Esophagus (tissue), 2 donors: Measurements from ENCODE around the gene DRC7. TPM values are rescaled to one million over a fixed set of nuclear protein-coding genes. Genes with fewer than 3 reads are reported as not detected.
"Not testable (repeated sequence)": the region's sequence is repeated elsewhere in the genome, so short reads cannot be mapped to it uniquely, and the experiment has no call there.

Experiments
- H3K27ac ChIP-seq, 2 donors: one replicate each; pipeline ENCODE4 v1.5.1; 2013; ENCODE audit warnings: low read depth in 2 of 2, mild to moderate bottlenecking in 2 of 2, inconsistent platforms in 1 of 2, low read length in 1 of 2, moderate library complexity in 1 of 2
- H3K27me3 ChIP-seq, 2 donors: one replicate each; pipeline ENCODE4 v1.6.1; 2013; ENCODE audit warnings: low read length in 2 of 2, control low read depth in 1 of 2, mild to moderate bottlenecking in 1 of 2; ENCODE audit not compliant: insufficient read depth in 2 of 2, control insufficient read depth in 1 of 2
- H3K36me3 ChIP-seq, 2 donors: one replicate each; pipeline ENCODE4 v1.6.1; 2013; ENCODE audit warnings: low read length in 1 of 2; ENCODE audit not compliant: control insufficient read depth in 2 of 2, insufficient read depth in 2 of 2
- H3K4me1 ChIP-seq, 2 donors: one replicate each; pipeline ENCODE4 v1.6.1; 2013; ENCODE audit warnings: low read length in 1 of 2; ENCODE audit not compliant: control insufficient read depth in 2 of 2, insufficient read depth in 2 of 2
- H3K4me3 ChIP-seq, 2 donors: one replicate each; pipeline ENCODE4 v1.5.1; 2013; ENCODE audit warnings: low read length in 2 of 2, mild to moderate bottlenecking in 2 of 2, low read depth in 1 of 2, moderate library complexity in 1 of 2
- H3K9me3 ChIP-seq, 2 donors: one replicate each; pipeline ENCODE4 v1.6.1; 2013; ENCODE audit warnings: mild to moderate bottlenecking in 2 of 2, low read depth in 1 of 2, low read length in 1 of 2, moderate library complexity in 1 of 2; ENCODE audit not compliant: control insufficient read depth in 2 of 2, insufficient read depth in 1 of 2
- WGBS, 2 donors: extraction: QIAGEN DNeasy Blood & Tissue Kit; methylation state at CpG; one replicate each; pipeline ENCODE4 v1.1.7; 2013; 5-methylcytosine and 5-hydroxymethylcytosine counted together
- polyA plus RNA-seq, 2 donors: library from polyadenylated mRNA; stranded (reverse); fragments of 200-250 nt; gene quantifications; one replicate each; pipeline ENCODE4 v1.2.3, GENCODE V29; 2013
- donor health status: healthy with polysubstance abuse.
- donor health status: Bipolar disorder and iron deficiency.

DRC7 gene
- polyA plus RNA-seq, 2 donors = not detected

DNA sequence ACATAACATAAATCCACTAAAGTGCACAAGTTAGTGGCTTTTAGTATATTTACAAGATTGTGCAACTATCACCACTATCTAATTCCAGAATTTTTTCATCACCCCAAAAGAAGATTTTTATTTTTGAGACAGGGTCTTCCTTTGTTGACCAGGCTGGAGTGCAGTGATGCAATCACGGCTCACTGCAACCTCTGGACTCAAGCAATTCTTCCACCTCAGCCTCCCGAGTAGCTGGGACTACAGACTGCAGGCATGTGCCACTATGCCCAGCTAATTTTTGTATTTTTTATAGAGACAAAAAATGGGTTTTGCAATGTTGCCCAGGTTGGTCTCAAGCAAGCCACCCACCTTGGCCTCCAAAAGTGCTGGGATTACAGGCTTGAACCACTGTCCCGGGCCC is 15.1 kb downstream of the DRC7 start:
- no peaks in the 10 kb centered on the region for H3K27me3 ChIP-seq
- H3K36me3 ChIP-seq = no peaks in the 10 kb centered on the region
- H3K4me3 ChIP-seq = no peak overlapping the region
- H3K9me3 ChIP-seq = no peaks in the 10 kb centered on the region
- WGBS, 2 donors = 83 to 94% methylated on average over 3 of the region's 3 CpGs
- no peaks in the 10 kb centered on the region for H3K4me1 ChIP-seq
- no peak overlapping the region for H3K27ac ChIP-seq

DNA sequence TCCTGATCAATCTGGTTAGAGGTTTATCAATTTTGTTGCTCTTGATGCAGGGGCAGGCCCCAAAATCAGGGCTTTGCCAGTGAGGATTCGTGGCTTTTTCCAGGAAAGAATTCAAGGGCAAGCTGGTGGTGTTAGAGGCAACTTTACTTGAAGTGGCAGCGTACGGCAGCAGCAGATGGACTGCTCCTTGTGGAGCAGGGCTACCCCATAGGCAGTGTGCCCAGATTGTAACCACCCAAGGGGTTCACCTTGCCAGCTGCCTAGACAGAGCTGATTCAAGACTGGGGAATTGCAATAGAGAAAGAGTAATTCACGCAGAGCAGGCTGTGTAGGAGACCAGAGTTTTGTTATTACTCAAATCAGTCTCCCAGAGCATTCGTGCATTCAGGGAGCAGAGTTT is 16.7 kb downstream of the DRC7 start:
- 85 to 88% methylated on average over 5 of the region's 5 CpGs for WGBS, 2 donors

GRCh38 chr16:57711993-57712392 is 17.4 kb downstream of the DRC7 start:
- H3K36me3 ChIP-seq = no peaks in the 10 kb centered on the region
- no peak overlapping the region for H3K4me3 ChIP-seq
- H3K9me3 ChIP-seq = no peaks in the 10 kb centered on the region
- no peak overlapping the region for H3K27ac ChIP-seq
- H3K4me1 ChIP-seq = no peaks in the 10 kb centered on the region
- WGBS, 2 donors = 87 to 95% methylated on average over 3 of the region's 3 CpGs
- no peaks in the 10 kb centered on the region for H3K27me3 ChIP-seq

More for the DNA sequence above, 16.7 kb downstream of the DRC7 start:
- no peak overlapping the region for H3K27ac ChIP-seq
- no peak overlapping the region for H3K4me3 ChIP-seq
- H3K36me3 ChIP-seq = no peaks in the 10 kb centered on the region
- H3K4me1 ChIP-seq = no peaks in the 10 kb centered on the region
- H3K27me3 ChIP-seq = no peaks in the 10 kb centered on the region
- no peaks in the 10 kb centered on the region for H3K9me3 ChIP-seq

- H3K4me3 ChIP-seq, H3K36me3 ChIP-seq, H3K9me3 ChIP-seq, H3K27ac ChIP-seq, H3K27me3 ChIP-seq, H3K4me1 ChIP-seq: not testable (repeated sequence)
- WGBS, 2 donors = 65% methylated on average over 6 of the region's 6 CpGs
These were observed 18.0 kb downstream of the DRC7 start for GRCh38 chr16:57712569-57712968.

DNA sequence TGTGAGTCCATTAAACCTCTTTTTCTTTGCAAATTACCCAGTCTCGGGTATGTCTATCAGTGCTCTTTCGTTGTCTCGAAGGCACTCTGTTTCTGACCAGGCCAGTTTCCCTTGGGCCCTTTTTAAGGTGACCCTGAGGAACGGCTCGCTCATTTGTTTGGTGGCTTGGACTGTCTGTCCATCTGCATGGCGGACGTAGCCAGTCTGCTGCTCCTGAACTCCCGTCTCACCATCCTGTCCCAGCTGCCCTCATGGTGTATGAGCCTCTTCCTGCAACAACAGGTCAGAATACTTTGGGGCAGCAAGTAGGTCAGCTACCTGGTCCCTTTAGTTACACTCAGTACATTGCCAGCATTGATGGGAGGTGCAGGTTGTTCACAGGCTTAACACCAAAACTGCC is 19.0 kb downstream of the DRC7 start:
- Histone ChIP-seq H3K36me3 (no peaks in the 10 kb centered on the region), H3K9me3 (no peaks in the 10 kb centered on the region), H3K4me1 (no peaks in the 10 kb centered on the region), H3K4me3 (no peak overlapping the region), H3K27me3 (no peaks in the 10 kb centered on the region), H3K27ac (no peak overlapping the region)
- 79 to 94% methylated on average over 8 of the region's 8 CpGs for WGBS, 2 donors

GRCh38 chr16:57714047-57714446 is 19.4 kb downstream of the DRC7 start:
- Histone ChIP-seq H3K36me3 (no peaks in the 10 kb centered on the region), H3K27me3 (no peaks in the 10 kb centered on the region), H3K4me3 (no peak overlapping the region), H3K27ac (no peak overlapping the region), H3K4me1 (no peaks in the 10 kb centered on the region), H3K9me3 (no peaks in the 10 kb centered on the region)
- 84 to 91% methylated on average over 6 of the region's 6 CpGs for WGBS, 2 donors

DNA sequence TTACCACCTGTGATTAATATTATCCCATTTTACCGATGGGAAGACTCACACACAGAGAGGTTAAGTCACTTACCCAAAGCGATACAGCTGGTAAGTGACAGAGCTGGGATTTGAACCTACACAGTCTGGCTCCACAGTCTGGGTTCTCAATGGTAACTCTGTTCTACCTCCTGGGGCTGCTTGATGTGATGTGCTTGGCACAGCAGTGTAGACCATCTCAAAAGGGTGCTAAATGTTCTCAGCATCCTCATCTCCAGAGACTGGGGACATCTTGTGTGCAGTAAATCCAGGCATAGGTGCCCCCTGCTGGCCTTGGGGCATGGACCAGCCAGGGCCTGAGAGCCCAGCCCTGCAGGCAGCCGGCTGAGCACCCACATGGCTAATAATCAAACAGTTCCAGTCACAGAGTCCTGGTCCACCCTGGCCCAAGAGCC is 25.6 kb downstream of the DRC7 start:
- no peak overlapping the region for H3K27ac ChIP-seq
- no peaks in the 10 kb centered on the region for H3K4me1 ChIP-seq
- H3K9me3 ChIP-seq = no peaks in the 10 kb centered on the region
- H3K36me3 ChIP-seq = no peaks in the 10 kb centered on the region
- 68 to 69% methylated on average over 3 of the region's 3 CpGs for WGBS, 2 donors
- no peaks in the 10 kb centered on the region for H3K27me3 ChIP-seq
- no peak overlapping the region for H3K4me3 ChIP-seq

GRCh38 chr16:57721356-57722209 is 27.0 kb downstream of the DRC7 start:
- H3K4me1 ChIP-seq = no peaks in the 10 kb centered on the region
- WGBS, 2 donors = 78 to 80% methylated on average over 17 of the region's 17 CpGs
- H3K4me3 ChIP-seq = no peak overlapping the region
- no peaks in the 10 kb centered on the region for H3K9me3 ChIP-seq
- H3K36me3 ChIP-seq = no peaks in the 10 kb centered on the region
- no peaks in the 10 kb centered on the region for H3K27me3 ChIP-seq
- H3K27ac ChIP-seq = no peak overlapping the region

- H3K36me3 ChIP-seq = no peaks in the 10 kb centered on the region
- H3K27me3 ChIP-seq = no peaks in the 10 kb centered on the region
- WGBS, 2 donors = 89% methylated on average over 2 of the region's 2 CpGs
- H3K9me3 ChIP-seq = no peaks in the 10 kb centered on the region
- no peak overlapping the region for H3K4me3 ChIP-seq
- H3K27ac ChIP-seq = no peak overlapping the region
- no peaks in the 10 kb centered on the region for H3K4me1 ChIP-seq
These were observed 27.5 kb downstream of the DRC7 start for GRCh38 chr16:57722210-57722499.

DNA sequence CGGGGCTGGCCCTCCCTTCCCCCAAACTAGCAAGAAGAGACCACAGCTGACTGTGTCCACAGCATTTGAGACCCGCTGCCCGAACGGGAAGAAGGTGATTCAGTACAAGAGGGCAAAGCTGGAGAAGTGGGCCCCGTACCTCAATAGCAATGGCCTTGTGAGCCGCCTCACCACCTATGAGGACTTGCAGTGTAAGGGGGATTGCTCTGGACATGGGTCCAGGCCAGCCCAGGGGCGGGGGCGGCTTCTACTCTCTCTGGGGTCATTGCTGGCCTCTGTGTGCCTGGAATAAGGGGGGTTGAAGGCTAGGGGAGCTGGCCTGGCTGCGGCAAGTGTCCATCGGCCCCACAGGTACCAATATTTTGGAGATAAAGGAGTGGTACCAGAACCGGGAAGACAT is 28.0 kb downstream of the DRC7 start:
- H3K4me3 ChIP-seq = no peak overlapping the region
- no peaks in the 10 kb centered on the region for H3K4me1 ChIP-seq
- no peak overlapping the region for H3K27ac ChIP-seq
- WGBS, 2 donors = 83 to 84% methylated on average over 11 of the region's 11 CpGs
- H3K36me3 ChIP-seq = no peaks in the 10 kb centered on the region
- no peaks in the 10 kb centered on the region for H3K27me3 ChIP-seq
- no peaks in the 10 kb centered on the region for H3K9me3 ChIP-seq
